HG03442 (cell line): ENCODE measurements around the gene HOXB2.

Experiments used
- ATAC-seq: cut with Tn5 transposase; IDR thresholded peaks from one replicate; pipeline ENCODE4 v1.9.1; 2021; ENCODE audit warnings: mild to moderate bottlenecking, moderate library complexity; ENCODE audit not compliant: unreplicated experiment

HOXB2 gene

DNA sequence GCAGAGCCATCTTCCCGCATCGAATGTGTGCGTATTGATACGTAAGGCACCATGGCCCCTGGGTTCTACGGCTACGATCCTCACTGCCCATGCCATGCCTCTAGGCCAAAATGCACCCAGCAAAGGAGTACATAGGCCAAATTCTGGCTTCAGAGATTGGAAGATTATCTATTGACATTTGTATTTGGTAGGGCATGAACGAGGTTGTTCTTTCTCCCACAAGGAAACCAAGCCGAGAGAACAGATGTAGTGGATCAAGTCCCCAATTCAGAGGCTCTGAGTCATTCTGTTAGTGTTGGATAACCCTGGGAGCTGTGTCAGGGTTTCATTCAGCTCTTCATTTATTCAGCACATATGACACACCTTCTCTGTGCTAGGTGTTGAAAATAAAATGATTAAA lies 50.6 kb downstream of the HOXB2 start:
- ATAC-seq = no peak
